Sigmoid colon (tissue), 4 donors: ENCODE measurements around the gene RRP1B.

Experiments
- POLR2A ChIP-seq, 2 donors: fragments of 450-650 bp; IDR thresholded peaks; one replicate each; pipeline ENCODE4 v1.6.1; 2016; ENCODE audit warnings: antibody characterized with exemption in 2 of 2, mild to moderate bottlenecking in 2 of 2, moderate library complexity in 2 of 2
- POLR2AphosphoS5 ChIP-seq, 4 donors: sonication (generic); formaldehyde crosslinking; IDR thresholded peaks; one replicate each; pipeline ENCODE4 v1.6.1; 2017; ENCODE audit warnings: antibody characterized with exemption in 4 of 4
- TF ChIP-seq, protein P1 (sequence below), 4 experiments: fragments of 450-650 bp in 3 of 4; fragments of 200-600 bp in 1 of 4; IDR thresholded peaks; one replicate each; pipeline ENCODE4 v1.5.1; 2016 to 2019; ENCODE audit warnings: antibody characterized with exemption in 4 of 4, mild to moderate bottlenecking in 3 of 4, moderate library complexity in 2 of 4

GRCh38 chr21:43691801-43692200 is 32.4 kb downstream of the RRP1B start:
- TF ChIP-seq, protein P1, sequence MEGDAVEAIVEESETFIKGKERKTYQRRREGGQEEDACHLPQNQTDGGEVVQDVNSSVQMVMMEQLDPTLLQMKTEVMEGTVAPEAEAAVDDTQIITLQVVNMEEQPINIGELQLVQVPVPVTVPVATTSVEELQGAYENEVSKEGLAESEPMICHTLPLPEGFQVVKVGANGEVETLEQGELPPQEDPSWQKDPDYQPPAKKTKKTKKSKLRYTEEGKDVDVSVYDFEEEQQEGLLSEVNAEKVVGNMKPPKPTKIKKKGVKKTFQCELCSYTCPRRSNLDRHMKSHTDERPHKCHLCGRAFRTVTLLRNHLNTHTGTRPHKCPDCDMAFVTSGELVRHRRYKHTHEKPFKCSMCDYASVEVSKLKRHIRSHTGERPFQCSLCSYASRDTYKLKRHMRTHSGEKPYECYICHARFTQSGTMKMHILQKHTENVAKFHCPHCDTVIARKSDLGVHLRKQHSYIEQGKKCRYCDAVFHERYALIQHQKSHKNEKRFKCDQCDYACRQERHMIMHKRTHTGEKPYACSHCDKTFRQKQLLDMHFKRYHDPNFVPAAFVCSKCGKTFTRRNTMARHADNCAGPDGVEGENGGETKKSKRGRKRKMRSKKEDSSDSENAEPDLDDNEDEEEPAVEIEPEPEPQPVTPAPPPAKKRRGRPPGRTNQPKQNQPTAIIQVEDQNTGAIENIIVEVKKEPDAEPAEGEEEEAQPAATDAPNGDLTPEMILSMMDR (IDR thresholded peaks at IDR 0.05): no peak
- TF ChIP-seq POLR2A (IDR thresholded peaks at IDR 0.05) (no peak), POLR2AphosphoS5 (IDR thresholded peaks at IDR 0.05) (no peak)
